ENCODE measurements around the gene RXFP1. TPM values are rescaled to one million over a fixed set of nuclear protein-coding genes. Genes with fewer than 3 reads are reported as not detected.
"Not testable (repeated sequence)": the region's sequence is repeated elsewhere in the genome, so short reads cannot be mapped to it uniquely, and the experiment has no call there.

RXFP1 gene
- total RNA-seq, 1 donor from 2014 or later: not detected

GRCh38 chr4:158610790-158611189 is 89.1 kb downstream of the RXFP1 start:
- DNase-seq (ENCODE audit: low read depth, low spot score): no peak

DNA sequence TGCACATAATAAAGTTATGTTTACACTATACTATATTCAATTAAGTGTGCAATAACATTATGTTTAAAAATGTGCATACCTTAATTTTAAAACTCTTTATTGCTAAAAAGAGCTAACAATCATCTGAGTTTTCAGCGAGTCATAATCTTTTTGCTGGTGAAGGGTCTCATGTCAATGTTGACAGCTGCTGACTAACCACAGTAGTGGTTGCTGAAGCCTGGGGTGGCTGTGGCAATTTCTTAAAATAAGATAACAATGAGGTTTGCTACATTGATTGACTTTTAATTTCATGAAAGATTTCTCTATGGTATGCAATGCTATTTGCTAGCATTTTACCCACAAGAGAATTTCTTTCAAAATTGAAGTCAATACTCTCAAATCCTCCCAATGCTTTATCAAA is 91.4 kb downstream of the RXFP1 start:
- DNase-seq (ENCODE audit: low read depth, low spot score): no peak

- DNase-seq (ENCODE audit: low read depth, low spot score): no peak
These were observed 96.3 kb downstream of the RXFP1 start for GRCh38 chr4:158617956-158618355.

GRCh38 chr4:158621729-158622128 is 100.0 kb downstream of the RXFP1 start:
- DNase-seq (ENCODE audit: low read depth, low spot score): no peak

DNA sequence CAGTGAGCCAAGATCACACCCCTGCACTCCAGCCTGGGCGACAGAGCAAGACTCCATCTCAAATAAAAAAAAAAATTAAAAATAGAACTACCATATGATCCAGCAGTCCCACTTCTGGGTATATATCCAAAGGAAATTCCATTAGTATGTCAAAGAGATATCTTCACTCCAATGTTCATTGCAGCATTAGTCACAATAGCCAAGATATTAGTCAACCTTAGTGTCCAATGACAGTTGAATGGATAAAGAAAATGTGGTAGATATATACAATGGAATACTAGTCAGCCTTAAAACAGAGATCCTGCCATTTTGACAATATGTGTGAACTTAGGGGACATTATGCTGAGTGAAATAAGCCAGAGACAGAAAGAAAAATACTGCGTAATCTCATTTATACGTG is 100.6 kb downstream of the RXFP1 start:
- no peak for DNase-seq (ENCODE audit: low read depth, low spot score)

DNA sequence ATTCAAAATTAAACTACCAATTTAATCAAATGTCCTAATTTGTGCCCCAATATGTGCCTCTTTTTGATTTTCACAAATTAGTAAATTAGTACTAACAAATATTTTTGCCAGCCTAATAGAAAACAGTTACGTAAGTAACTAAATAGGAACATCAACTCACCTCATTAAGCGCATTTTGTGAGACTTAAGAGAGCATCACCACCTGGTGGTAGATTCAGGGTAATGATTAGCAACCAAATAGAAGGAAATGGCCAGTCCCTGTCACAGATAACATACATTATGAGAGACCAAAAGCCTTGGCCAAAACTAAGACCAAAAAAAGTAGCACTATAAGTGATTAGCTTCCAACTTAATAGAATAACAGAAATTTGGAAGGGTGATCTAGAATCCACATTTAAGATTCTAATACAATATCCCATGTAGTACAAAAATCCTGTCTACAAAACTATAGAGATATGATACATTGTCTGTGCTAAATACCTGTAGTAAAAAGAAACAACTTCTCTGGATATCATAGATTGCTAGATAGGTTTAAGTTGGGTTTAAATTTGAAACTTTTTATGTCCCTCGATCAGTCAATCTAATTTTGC is 103.3 kb downstream of the RXFP1 start:
- peak; percentile 33 for DNase-seq (ENCODE audit: low read depth, low spot score)

DNA sequence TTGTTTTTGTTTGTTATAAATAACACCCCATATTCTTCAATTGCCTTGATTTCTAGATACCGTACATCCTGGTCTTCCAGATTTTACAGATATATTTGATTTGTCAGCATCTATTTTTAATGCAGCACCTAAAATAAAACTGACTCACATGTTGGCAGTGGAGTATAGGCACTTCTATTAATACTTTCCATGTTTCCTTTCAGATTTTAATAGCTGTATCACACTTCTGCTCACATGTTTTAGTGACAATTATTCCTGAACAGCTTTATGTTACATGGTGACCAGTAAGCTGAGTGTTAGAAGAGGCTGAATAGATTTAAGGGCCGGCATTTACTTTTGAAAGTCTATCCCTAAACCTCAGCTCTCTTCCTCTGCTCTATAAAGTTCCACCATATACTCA is 103.9 kb downstream of the RXFP1 start:
- no peak for DNase-seq (ENCODE audit: low read depth, low spot score)

GRCh38 chr4:158630893-158631292 is 109.2 kb downstream of the RXFP1 start:
- no peak for DNase-seq (ENCODE audit: low read depth, low spot score)

- no peak for DNase-seq (ENCODE audit: low read depth, low spot score)
These were observed 114.9 kb downstream of the RXFP1 start for GRCh38 chr4:158636619-158637018.

DNA sequence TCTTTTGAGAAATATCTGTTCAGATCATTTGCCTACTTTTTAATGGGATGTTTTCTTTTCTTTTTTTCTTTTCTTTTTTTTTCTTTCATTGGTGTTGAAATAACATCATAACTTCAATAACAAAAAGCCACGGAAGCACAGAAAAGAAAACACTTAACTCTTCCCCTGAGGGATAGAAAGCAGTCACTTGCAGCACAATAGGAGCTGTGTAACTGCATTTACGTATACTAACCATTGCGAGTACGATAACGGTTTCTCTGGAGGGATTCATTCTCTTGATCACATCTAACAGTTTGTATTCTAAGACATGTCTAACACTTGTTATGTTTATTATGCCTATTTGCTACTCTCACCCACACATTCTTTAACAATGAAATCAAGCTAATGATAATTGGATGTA is 122.7 kb downstream of the RXFP1 start:
- DNase-seq (ENCODE audit: low read depth, low spot score): no peak

- no peak for DNase-seq (ENCODE audit: low read depth, low spot score)
These were observed 123.1 kb downstream of the RXFP1 start for GRCh38 chr4:158644760-158645159.

DNA sequence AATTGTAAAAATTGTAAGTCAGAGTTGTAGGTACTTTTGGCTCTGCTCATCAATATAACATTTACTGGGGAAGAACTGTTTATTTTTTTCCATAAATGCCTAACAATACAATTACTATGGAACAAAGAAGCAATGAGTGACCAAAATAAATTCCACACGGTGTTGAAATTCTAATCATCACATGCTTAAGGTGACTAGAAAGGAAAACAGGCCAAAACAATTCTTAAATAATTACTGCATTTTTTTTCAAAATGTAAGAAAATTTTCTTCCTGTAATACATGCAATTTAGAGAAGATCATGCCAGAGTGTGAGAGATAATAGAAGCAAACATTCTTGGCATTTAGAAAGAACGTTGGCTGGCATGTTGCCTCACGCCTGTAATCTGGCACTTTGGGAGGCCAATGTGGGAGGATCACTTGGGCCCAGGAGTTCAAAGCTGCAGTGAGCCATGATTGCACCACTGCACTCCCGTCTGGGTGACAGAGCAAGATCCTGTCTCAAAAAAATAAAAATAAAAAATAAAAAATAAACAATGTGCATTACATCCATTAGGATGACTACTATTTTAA is 127.5 kb downstream of the RXFP1 start:
- no peak for DNase-seq (ENCODE audit: low read depth, low spot score)

- DNase-seq (ENCODE audit: low read depth, low spot score): no peak
These were observed 131.2 kb downstream of the RXFP1 start for GRCh38 chr4:158652920-158653319.

- no peak for DNase-seq (ENCODE audit: low read depth, low spot score)
These were observed 134.8 kb downstream of the RXFP1 start for GRCh38 chr4:158656439-158656838.

- no peak for DNase-seq (ENCODE audit: low read depth, low spot score)
These were observed 135.6 kb downstream of the RXFP1 start for GRCh38 chr4:158657291-158657690.

GRCh38 chr4:158663255-158663654 is 141.6 kb downstream of the RXFP1 start:
- DNase-seq (ENCODE audit: low read depth, low spot score): not testable (repeated sequence)

DNA sequence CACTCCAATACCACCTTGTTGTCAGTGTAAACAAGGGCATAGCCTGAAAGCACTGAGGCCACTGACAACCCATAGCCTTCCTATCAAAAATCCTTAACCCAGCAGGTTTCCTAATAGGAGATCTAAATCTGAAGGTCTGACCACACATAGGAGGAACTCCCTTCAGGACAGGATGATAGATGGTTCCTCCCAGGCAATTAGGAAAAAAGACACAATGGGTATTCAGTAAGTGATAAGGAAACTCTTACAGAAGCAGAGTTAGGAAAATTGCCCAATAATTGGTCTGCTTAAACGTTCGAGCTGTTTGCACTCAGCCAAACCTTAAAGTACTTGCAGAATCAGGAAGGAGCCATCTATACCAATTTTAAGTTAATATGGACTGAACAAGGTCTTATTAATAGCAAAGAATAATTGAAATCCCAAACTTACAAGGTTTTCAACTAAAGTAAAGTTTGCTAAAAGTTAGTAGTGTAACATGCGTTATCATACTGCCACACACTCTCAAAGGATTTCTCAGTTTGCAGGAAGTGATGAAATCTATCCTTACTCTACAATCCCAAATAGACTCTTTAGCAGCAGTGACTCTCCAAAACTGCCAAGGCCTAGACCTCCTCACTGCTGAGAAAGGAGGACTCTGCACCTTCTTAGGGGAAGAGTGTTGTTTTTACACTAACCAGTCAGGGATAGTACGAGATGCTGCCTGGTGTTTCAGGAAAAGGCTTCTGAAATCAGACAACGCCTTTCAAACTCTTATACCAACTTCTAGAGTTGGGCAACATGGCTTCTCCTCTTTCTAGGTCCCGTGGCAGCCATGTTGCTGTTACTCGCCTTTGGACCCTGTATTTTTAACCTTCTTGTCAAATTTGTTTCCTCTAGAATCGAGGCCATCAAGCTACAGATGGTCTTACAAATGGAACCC is 142.3 kb downstream of the RXFP1 start:
- not testable (repeated sequence) for DNase-seq (ENCODE audit: low read depth, low spot score)

DNA sequence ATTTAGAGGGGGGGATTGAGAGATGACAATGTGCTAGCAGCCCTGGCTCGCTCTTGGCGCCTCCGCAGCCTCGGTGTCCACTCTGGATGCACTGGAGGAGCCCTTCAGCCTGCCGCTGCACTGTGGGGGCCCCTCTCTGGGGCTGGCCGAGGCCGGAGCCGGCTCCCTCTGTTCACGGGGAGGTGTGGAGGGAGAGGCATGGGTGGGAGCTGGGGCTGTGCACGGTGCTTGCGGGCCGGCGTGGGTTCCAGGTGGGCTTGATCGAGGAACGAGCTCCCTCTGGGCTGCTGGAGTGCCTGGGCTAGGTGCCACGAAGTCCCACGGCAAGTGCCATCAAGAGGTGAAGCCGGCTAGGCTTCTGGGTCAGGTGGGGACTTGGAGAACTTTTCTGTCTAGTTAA is 143.1 kb downstream of the RXFP1 start:
- DNase-seq (ENCODE audit: low read depth, low spot score): no peak

DNA sequence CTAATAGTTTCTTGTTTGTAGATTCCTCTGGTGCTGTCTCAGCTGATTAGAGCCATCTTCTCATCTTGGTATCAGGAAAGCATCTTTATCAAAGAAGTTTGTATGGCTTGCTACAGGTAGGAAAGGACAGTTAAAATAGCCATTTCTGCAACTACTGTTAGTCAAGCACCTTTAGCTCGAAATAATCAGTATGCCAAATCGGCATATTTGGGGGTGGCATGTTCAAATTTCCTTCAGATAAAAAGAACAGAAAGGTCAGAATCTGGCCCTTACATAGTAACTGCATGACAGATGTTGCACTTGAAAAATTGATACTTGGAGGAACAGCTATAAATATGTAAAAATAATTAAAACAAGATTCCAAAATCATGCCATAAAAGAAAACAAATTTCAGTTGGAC is 145.2 kb downstream of the RXFP1 start:
- DNase-seq (ENCODE audit: low read depth, low spot score): no peak

GRCh38 chr4:158667651-158668198 is 146.0 kb downstream of the RXFP1 start:
- no peak for DNase-seq (ENCODE audit: low read depth, low spot score)

DNA sequence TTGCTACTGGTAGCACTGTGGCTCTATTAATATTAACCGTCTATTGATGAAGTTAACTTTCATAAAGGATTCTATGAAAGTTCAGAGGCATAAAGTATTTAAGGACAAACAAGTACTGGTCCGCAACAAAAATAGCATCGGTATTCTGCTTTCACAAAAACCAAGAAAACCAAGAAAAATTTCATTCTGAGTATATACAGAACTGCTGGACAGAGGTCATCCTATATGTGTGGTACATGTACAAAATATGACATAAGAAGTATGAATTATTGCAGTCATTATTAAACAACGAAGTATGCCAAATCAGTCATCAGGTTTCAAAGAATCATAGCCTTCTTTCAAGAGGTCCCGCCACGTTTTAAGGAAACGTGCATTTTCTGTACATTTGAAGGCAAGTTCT is 147.6 kb downstream of the RXFP1 start:
- no peak for DNase-seq (ENCODE audit: low read depth, low spot score)

DNA sequence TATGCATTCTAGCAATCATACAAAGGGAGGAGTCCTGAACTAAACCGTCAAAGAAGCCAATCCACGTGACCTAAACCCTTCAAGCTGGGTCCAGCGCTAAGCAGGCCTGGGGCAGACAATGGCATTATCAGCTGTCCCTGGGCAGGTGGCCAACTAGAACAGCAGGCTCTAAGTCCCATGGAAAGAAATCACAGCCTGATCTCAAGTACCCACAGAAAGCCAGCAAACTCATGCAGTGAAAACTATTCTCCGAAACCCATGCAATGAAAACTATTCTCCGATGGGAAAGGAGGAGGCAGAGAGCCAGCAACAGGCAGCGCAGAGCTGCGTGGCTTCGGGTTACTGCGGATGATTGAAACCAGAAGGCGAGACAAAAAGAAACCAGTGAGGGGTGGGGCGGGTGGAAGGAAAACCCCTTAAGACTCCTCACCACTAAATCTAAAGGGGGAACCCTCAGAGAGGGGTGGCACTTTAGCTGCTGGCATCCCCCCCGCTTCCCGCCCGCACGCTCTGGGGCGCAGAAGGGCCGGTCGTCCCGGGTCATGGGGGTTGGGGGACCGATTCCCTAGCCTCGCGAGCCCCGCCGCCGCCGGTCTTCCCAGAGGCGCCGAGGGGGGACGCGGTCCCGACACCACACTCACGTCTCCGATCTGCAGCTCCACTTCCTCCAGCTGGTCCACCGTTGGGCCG is 149.4 kb downstream of the RXFP1 start:
- DNase-seq (ENCODE audit: low read depth, low spot score): peak; percentile 73

All from pulmonary artery endothelial cell (primary cell).